HepG2 (cell line): ENCODE measurements around the gene PTPRCAP. TPM values are rescaled to one million over a fixed set of nuclear protein-coding genes. Genes with fewer than 3 reads are reported as not detected.

Source experiments
- ASH2L ChIP-seq: fragments of 300-600, 200-600 bp; sonication (generic); IDR thresholded peaks from 2 replicates; pipeline ENCODE4 v1.7.0; 2017; ENCODE audit warnings: low read depth, mild to moderate bottlenecking, moderate library complexity, mixed read lengths, low read length; ENCODE audit not compliant: insufficient read length
- CENPT ChIP-seq: sonication (generic); formaldehyde crosslinking; IDR thresholded peaks from 2 replicates; pipeline ENCODE4 v1.8.0; 2022; ENCODE audit warnings: low read depth, mild to moderate bottlenecking, moderate library complexity, missing genetic modification reagents
- ESRRA ChIP-seq: sonication (generic); formaldehyde crosslinking; IDR thresholded peaks from 2 replicates; pipeline ENCODE4 v1.5.1; 2020; ENCODE audit warnings: mild to moderate bottlenecking, low read depth, missing genetic modification reagents
- EZH2 ChIP-seq: conservative IDR thresholded peaks from 2 replicates; pipeline ENCODE4 v1.6.1; 2012; ENCODE audit warnings: mild to moderate bottlenecking, low read depth, low read length, moderate library complexity
- FLYWCH1 ChIP-seq: sonication (generic); formaldehyde crosslinking; IDR thresholded peaks from 2 replicates; pipeline ENCODE4 v1.8.1; 2023; ENCODE audit warnings: mild to moderate bottlenecking, missing genetic modification reagents
- FOSL1 ChIP-seq: sonication (generic); formaldehyde crosslinking; IDR thresholded peaks from 2 replicates; pipeline ENCODE4 v1.9.0; 2021; ENCODE audit warnings: missing genetic modification reagents, borderline replicate concordance
- FOXA3 ChIP-seq: IDR thresholded peaks from 2 replicates; pipeline ENCODE4 v1.6.1; 2016; ENCODE audit warnings: missing genetic modification reagents, missing compliant biosample characterization
- FOXK2 ChIP-seq: fragments of 450-650 bp; IDR thresholded peaks from 2 replicates; pipeline ENCODE4 v1.6.1; 2016
- KAT7 ChIP-seq: IDR thresholded peaks from 2 replicates; pipeline ENCODE4 v1.6.1; 2018; ENCODE audit warnings: borderline replicate concordance, missing compliant biosample characterization
- KLF16 ChIP-seq, 2 experiments: sonication (generic) in 1 of 2; formaldehyde crosslinking in 1 of 2; IDR thresholded peaks; 2 replicates each; pipeline versions ENCODE4 v1.6.1 to v1.8.0; 2016 to 2023; ENCODE audit warnings: missing genetic modification reagents in 2 of 2, missing compliant biosample characterization in 1 of 2
- NR2F1 ChIP-seq, 2 experiments: fragments of 450-650 bp in 1 of 2; formaldehyde crosslinking in 1 of 2; IDR thresholded peaks; 2 replicates each; pipeline versions ENCODE4 v1.5.0 to v1.6.1; 2016 to 2020; ENCODE audit warnings: mild to moderate bottlenecking in 1 of 2, missing compliant biosample characterization in 1 of 2, missing genetic modification reagents in 1 of 2, moderate library complexity in 1 of 2
- PHF21A ChIP-seq: sonication (generic); formaldehyde crosslinking; IDR thresholded peaks from 2 replicates; pipeline ENCODE4 v1.5.0; 2020; ENCODE audit warnings: mild to moderate bottlenecking, missing genetic modification reagents
- RBM39 ChIP-seq: fragments of 200-400 bp; formaldehyde crosslinking; IDR thresholded peaks from one replicate; pipeline ENCODE4 v1.6.1; 2018; ENCODE audit warnings: antibody characterized with exemption, mild to moderate bottlenecking, low read depth, low read length; ENCODE audit not compliant: poor library complexity, severe bottlenecking
- RXRA ChIP-seq: sonication (generic); formaldehyde crosslinking; IDR thresholded peaks from 2 replicates; pipeline ENCODE4 v1.5.1; 2020; ENCODE audit warnings: missing genetic modification reagents
- SETDB1 ChIP-seq: sonication (generic); formaldehyde crosslinking; IDR thresholded peaks from 2 replicates; pipeline ENCODE4 v1.5.1; 2020; ENCODE audit warnings: missing genetic modification reagents, mild to moderate bottlenecking, borderline replicate concordance
- STAT5B ChIP-seq: sonication (generic); formaldehyde crosslinking; IDR thresholded peaks from 2 replicates; pipeline ENCODE4 v1.4.0; 2020; ENCODE audit warnings: missing genetic modification reagents
- TARDBP ChIP-seq: sonication (generic); formaldehyde crosslinking; IDR thresholded peaks from 2 replicates; pipeline ENCODE4 v1.8.0; 2022; ENCODE audit warnings: mild to moderate bottlenecking, missing genetic modification reagents
- TCF7 ChIP-seq: sonication (generic); IDR thresholded peaks from 2 replicates; pipeline ENCODE4 v1.6.1; 2016; ENCODE audit warnings: antibody characterized with exemption, low read depth
- THYN1 ChIP-seq: sonication (generic); formaldehyde crosslinking; IDR thresholded peaks from 2 replicates; pipeline ENCODE4 v1.8.1; 2023; ENCODE audit warnings: low read depth, mild to moderate bottlenecking, moderate library complexity, missing genetic modification reagents, borderline replicate concordance
- TMF1 ChIP-seq: sonication (generic); formaldehyde crosslinking; IDR thresholded peaks from 2 replicates; pipeline ENCODE4 v1.8.1; 2022; ENCODE audit warnings: low read depth, missing genetic modification reagents
- ZFAT ChIP-seq: sonication (generic); formaldehyde crosslinking; conservative IDR thresholded peaks from 2 replicates; pipeline ENCODE4 v1.8.1; 2023; ENCODE audit warnings: missing genetic modification reagents, inconsistent platforms
- ZNF136 ChIP-seq: sonication (generic); formaldehyde crosslinking; IDR thresholded peaks from 2 replicates; pipeline ENCODE4 v1.8.1; 2022; ENCODE audit warnings: low read depth, mild to moderate bottlenecking, moderate library complexity, missing genetic modification reagents
- ZNF253 ChIP-seq: sonication (generic); formaldehyde crosslinking; IDR thresholded peaks from 2 replicates; pipeline ENCODE4 v1.8.0; 2022; ENCODE audit warnings: mild to moderate bottlenecking, missing genetic modification reagents, borderline replicate concordance
- ZNF484 ChIP-seq: sonication (generic); formaldehyde crosslinking; IDR thresholded peaks from 2 replicates; pipeline ENCODE4 v1.5.1; 2020; ENCODE audit warnings: mild to moderate bottlenecking, low read depth, missing genetic modification reagents, borderline replicate concordance
- ZNF547 ChIP-seq: sonication (generic); formaldehyde crosslinking; IDR thresholded peaks from 2 replicates; pipeline ENCODE4 v1.5.1; 2020; ENCODE audit warnings: mild to moderate bottlenecking, missing genetic modification reagents
- ZNF552 ChIP-seq: sonication (generic); formaldehyde crosslinking; IDR thresholded peaks from 2 replicates; pipeline ENCODE4 v1.9.0; 2022; ENCODE audit warnings: missing genetic modification reagents, mild to moderate bottlenecking, borderline replicate concordance
- ZNF576 ChIP-seq: sonication (generic); formaldehyde crosslinking; IDR thresholded peaks from 2 replicates; pipeline ENCODE4 v1.4.0; 2020; ENCODE audit warnings: mild to moderate bottlenecking, missing genetic modification reagents
- ZNF674 ChIP-seq: sonication (generic); formaldehyde crosslinking; IDR thresholded peaks from 2 replicates; pipeline ENCODE4 v1.5.0; 2020; ENCODE audit warnings: low read depth, mild to moderate bottlenecking, missing genetic modification reagents
- ZNF709 ChIP-seq: sonication (generic); formaldehyde crosslinking; IDR thresholded peaks from 2 replicates; pipeline ENCODE4 v1.5.0; 2020; ENCODE audit warnings: mild to moderate bottlenecking, missing genetic modification reagents
- ZNF747 ChIP-seq: sonication (generic); formaldehyde crosslinking; IDR thresholded peaks from 2 replicates; pipeline ENCODE4 v1.8.1; 2023; ENCODE audit warnings: missing genetic modification reagents, mild to moderate bottlenecking, borderline replicate concordance
- ZNF780A ChIP-seq: sonication (generic); formaldehyde crosslinking; IDR thresholded peaks from 2 replicates; pipeline ENCODE4 v1.8.0; 2022; ENCODE audit warnings: mild to moderate bottlenecking, missing genetic modification reagents, moderate library complexity
- polyA plus RNA-seq, 8 experiments: library from polyadenylated mRNA; depleted of rRNA in 3 of 8; stranded (reverse) in 7 of 8; unstranded in 1 of 8; fragments of >200 nt; fragmentation: Illumina TruSeq in 4 of 8; extraction: Trizol in 4 of 8; gene quantifications; 2 replicates each; pipeline versions ENCODE4 v1.2.1 to v1.2.3, GENCODE V29; 2011 to 2016; ENCODE audit warnings: low read depth in 4 of 8, missing spikeins in 1 of 8, mixed read lengths in 1 of 8; ENCODE audit not compliant: insufficient read depth in 1 of 8
- total RNA-seq, 5 experiments: library from RNA; depleted of rRNA; stranded (reverse); fragments of >200 nt; fragmentation: Illumina TruSeq; extraction: Trizol; gene quantifications; 2 replicates each; pipeline ENCODE4 v1.2.3, GENCODE V29; 2016; ENCODE audit warnings: low read depth in 1 of 5

PTPRCAP gene
- total and polyA plus RNA-seq, 2 of the 13 experiments (the other 11 are each of a cell fraction or from before 2014, with no cell fraction given): 0.60 to 0.70 TPM

DNA sequence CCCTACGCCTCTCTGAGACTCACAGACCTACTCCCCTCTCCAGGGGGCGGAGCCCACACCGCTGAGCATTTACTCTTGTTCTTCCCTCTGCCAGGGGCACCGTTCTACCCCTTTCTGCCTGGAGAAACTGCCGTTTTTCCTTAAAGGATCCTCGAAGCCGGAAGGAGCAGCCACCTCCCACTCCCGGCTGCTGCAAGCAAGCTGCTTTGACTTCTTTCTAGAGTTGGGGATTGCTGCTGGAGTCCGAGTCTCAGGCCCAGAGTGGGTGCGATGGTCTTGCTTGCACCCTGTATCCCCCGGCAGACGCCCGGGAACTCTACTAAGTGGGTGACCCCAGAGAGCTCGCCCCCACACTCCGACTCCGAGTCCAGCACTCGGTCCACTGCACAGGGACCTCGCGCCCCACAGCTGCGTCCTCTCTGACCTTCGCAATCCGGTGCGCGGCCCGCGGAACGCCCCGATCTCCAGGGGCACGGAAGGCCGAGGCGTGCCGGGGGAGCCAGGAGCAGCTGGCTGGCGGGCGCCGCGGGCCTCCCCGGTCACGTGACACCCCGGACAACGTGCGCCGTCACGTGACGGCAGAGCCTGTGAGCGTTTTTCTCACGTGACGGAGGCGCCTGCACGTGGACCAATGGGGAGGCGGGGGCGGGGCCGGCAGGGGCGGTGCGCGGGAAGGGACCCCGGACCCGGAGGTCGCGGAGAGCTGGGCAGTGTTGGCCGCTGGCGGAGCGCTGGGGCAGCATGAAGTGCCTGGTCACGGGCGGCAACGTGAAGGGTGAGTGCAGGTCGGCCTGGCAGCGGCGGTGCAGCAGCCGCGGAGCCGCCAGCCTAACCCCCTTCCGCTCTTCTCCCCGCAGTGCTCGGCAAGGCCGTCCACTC lies 45.9 kb downstream of the PTPRCAP start, which contains the start of gene RAD9A (continued):
- TF ChIP-seq EZH2: no peak
- TF ChIP-seq ZNF484: 0 out of 2 replicates have a peak, but pooled peaks have one; percentile 78
- TF ChIP-seq PHF21A (CRISPR knock-in tag): 0 out of 2 replicates have a peak, but pooled peaks have one; percentile 18
- peak; percentile 89 for TF ChIP-seq ZNF552 (CRISPR knock-in tag)
- peak; percentile 66 for TF ChIP-seq ASH2L
- peak; percentile 93; the same call in 1 of the 2 replicates for TF ChIP-seq TMF1 (CRISPR knock-in tag)
- TF ChIP-seq ZNF747: peak; percentile 90
- TF ChIP-seq ZFAT (CRISPR knock-in tag): no peak
- no peak; the same call in 1 of the 2 replicates for TF ChIP-seq KAT7
- TF ChIP-seq STAT5B (CRISPR knock-in tag): no peak
- no peak for TF ChIP-seq ZNF136
- peak; percentile 54; the same call in 1 of the 2 replicates for TF ChIP-seq FOXA3
- TF ChIP-seq ZNF547 (CRISPR knock-in tag): peak; percentile 75
- peak; percentile 79; the same call in 1 of the 2 replicates for TF ChIP-seq ZNF253 (CRISPR knock-in tag)
- 0 out of 2 replicates have a peak, but pooled peaks have one; percentile 15 for TF ChIP-seq TCF7
- TF ChIP-seq RXRA (CRISPR knock-in tag): peak; percentile 84
- peak; percentile 51; the same call in 1 of the 2 replicates for TF ChIP-seq ZNF780A (CRISPR knock-in tag)
- TF ChIP-seq NR2F1 (CRISPR knock-in tag; IDR thresholded peaks at IDR 0.05): peak; percentile 19 to 66; a peak in 2 of 4 replicates
- TF ChIP-seq KLF16 (CRISPR knock-in tag; IDR thresholded peaks at IDR 0.05): peak in 1 of 2 experiments; percentile 84; a peak in 3 of 4 replicates
- TF ChIP-seq FOXK2: 0 out of 2 replicates have a peak, but pooled peaks have one; percentile 22
- TF ChIP-seq TARDBP (CRISPR knock-in tag): peak; percentile 76; the same call in 1 of the 2 replicates
- TF ChIP-seq SETDB1: 0 out of 2 replicates have a peak, but pooled peaks have one; percentile 53
- peak; percentile 88; the same call in 1 of the 2 replicates for TF ChIP-seq FLYWCH1 (CRISPR knock-in tag)
- TF ChIP-seq ZNF576 (CRISPR knock-in tag): peak; percentile 55; the same call in 1 of the 2 replicates
- no peak for TF ChIP-seq CENPT (CRISPR knock-in tag)
- TF ChIP-seq ZNF709 (CRISPR knock-in tag): peak; percentile 86; the same call in 1 of the 2 replicates
- peak; percentile 84; the same call in 1 of the 2 replicates for TF ChIP-seq ESRRA (CRISPR knock-in tag)
- TF ChIP-seq THYN1 (CRISPR knock-in tag): no peak
- TF ChIP-seq ZNF674: no peak
- TF ChIP-seq FOSL1 (CRISPR knock-in tag): no peak
- no peak for TF ChIP-seq RBM39
